Measurements from ENCODE around the gene GPR161.

GRCh38 chr1:168136709-168137514, at the start of gene GPR161:
- TF ChIP-seq YY1 (IDR thresholded peaks at IDR 0.05; ENCODE audit: extremely low read depth, insufficient replicate concordance, low read depth, low read length) (no peak), EZH2 (IDR thresholded peaks at IDR 0.05) (no peak), CTCF (IDR thresholded peaks at IDR 0.05 in 2 of 3, conservative IDR thresholded peaks at IDR 0.05 in 1 of 3; ENCODE audit: borderline replicate concordance in 1 of 3, insufficient read depth in 1 of 3, low read depth in 2 of 3, low read length in 2 of 3) (no peak), RAD21 (IDR thresholded peaks at IDR 0.05; ENCODE audit: low read depth) (no peak), POLR2A (IDR thresholded peaks at IDR 0.05; ENCODE audit: borderline replicate concordance, extremely low read depth, insufficient read depth, insufficient read length) (no peak), CEBPB (IDR thresholded peaks at IDR 0.05; ENCODE audit: low read depth) (no peak)
